Kidney (tissue), 14 donors: ENCODE measurements around the gene CFAP44. TPM values are rescaled to one million over a fixed set of nuclear protein-coding genes. Genes with fewer than 3 reads are reported as not detected.
"Not testable (repeated sequence)": the region's sequence is repeated elsewhere in the genome, so short reads cannot be mapped to it uniquely, and the experiment has no call there.

Experiments used
- DNase-seq, 5 donors: peaks; one replicate each; pipeline ENCODE4 v3.0.0-alpha.2; 2013 to 2020
- FAIRE-seq: peaks from 2 replicates; lab custom pipeline; 2012; peaks lifted over from hg19 to GRCh38; lab: Jason Lieb, UNC
- H3K27ac ChIP-seq, 2 donors: one replicate each; pipeline ENCODE4 v1.7.0; 2013; ENCODE audit warnings: low read depth in 2 of 2, low read length in 2 of 2, inconsistent platforms in 1 of 2
- H3K27me3 ChIP-seq: one replicate; pipeline ENCODE4 v1.7.1; 2013; ENCODE audit warnings: low read length, inconsistent platforms; ENCODE audit not compliant: control insufficient read depth, insufficient read depth
- H3K36me3 ChIP-seq, 3 donors: one replicate each; pipeline versions ENCODE4 v1.7.0 to v1.7.1; 2013; ENCODE audit warnings: low read length in 3 of 3, control low read depth in 1 of 3, inconsistent platforms in 1 of 3; ENCODE audit not compliant: insufficient read depth in 3 of 3, control insufficient read depth in 2 of 3
- H3K4me1 ChIP-seq, 3 donors: one replicate each; pipeline versions ENCODE4 v1.7.0 to v1.7.1; 2013; ENCODE audit warnings: low read length in 3 of 3, inconsistent platforms in 1 of 3, low read depth in 1 of 3; ENCODE audit not compliant: control insufficient read depth in 2 of 3, insufficient read depth in 2 of 3
- H3K4me3 ChIP-seq, 3 donors: one replicate each; pipeline versions ENCODE4 v1.7.0 to v1.8.1; 2013; ENCODE audit warnings: low read length in 3 of 3, control low read depth in 1 of 3, inconsistent platforms in 1 of 3
- H3K9ac ChIP-seq, 3 donors: one replicate each; pipeline versions ENCODE4 v1.7.0 to v1.7.1; 2013; ENCODE audit warnings: low read length in 3 of 3, control low read depth in 1 of 3, inconsistent platforms in 1 of 3
- H3K9me3 ChIP-seq, 3 donors: one replicate each; pipeline versions ENCODE4 v1.7.0 to v1.7.1; 2013; ENCODE audit warnings: low read length in 3 of 3, control low read depth in 1 of 3, inconsistent platforms in 1 of 3; ENCODE audit not compliant: control insufficient read depth in 2 of 3, insufficient read depth in 1 of 3
- intact Hi-C: fragments of 100-400 bp; cut with DNase I; formaldehyde crosslinking; loops from one replicate; pipeline ENCODE4 v1.11.1; 2022
- polyA plus RNA-seq: library from polyadenylated mRNA; stranded (reverse); fragments of 350-450 nt; fragmentation: Illumina TruSeq; extraction: RNeasy Lipid Tissue Mini Kit (QIAGEN cat#74804); gene quantifications from one replicate; pipeline ENCODE4 v1.2.3, GENCODE V29; 2014; ENCODE audit warnings: low read depth, low replicate concordance; ENCODE audit not compliant: insufficient read depth
- total RNA-seq: library from RNA; stranded (reverse); fragmentation: NEBNext Ultra II Directional; extraction: Animal tissue kit (Norgen Biotek cat#: 25700); gene quantifications from one replicate; pipeline ENCODE4 v1.2.1, GENCODE V29; 2021
- TF ChIP-seq, protein P1 (sequence below): IDR thresholded peaks from 3 replicates; pipeline ENCODE4 v1.5.1; 2012; ENCODE audit warnings: mild to moderate bottlenecking, moderate library complexity, borderline replicate concordance; ENCODE audit not compliant: insufficient read depth; ENCODE audit errors: extremely low read depth
- donor health status: control.
- donor health status: control.
- donor health status: control.
- donor health status: control.
- donor health status: control.
- donor health status: DM: yes; HTN: yes; CAD: no.
- donor health status: Normal renal cell carcinoma (clear cell type).

CFAP44 gene
- total and polyA plus RNA-seq, 2 donors from 2014 or later = 2.8 to 11.0 TPM

DNA sequence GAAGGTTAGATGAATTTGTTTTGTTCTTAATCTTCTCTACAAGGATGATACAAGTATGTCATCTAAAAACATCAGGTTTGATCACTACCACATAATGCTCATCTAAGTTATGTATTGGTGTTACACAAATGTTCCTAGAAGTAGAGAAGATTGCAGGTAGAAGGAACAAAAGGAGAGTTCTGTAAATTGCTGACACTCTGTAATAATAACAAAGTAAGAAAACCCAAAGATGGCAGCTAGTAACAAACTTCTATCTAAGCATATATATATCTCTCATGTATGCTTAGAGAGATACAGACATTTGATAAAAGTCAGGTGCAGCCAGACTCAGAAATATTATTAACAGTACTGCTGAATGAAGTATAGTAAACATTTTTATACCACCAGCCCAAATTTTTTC is 20.2 kb upstream of the CFAP44 start:
- FAIRE-seq = no peak

DNA sequence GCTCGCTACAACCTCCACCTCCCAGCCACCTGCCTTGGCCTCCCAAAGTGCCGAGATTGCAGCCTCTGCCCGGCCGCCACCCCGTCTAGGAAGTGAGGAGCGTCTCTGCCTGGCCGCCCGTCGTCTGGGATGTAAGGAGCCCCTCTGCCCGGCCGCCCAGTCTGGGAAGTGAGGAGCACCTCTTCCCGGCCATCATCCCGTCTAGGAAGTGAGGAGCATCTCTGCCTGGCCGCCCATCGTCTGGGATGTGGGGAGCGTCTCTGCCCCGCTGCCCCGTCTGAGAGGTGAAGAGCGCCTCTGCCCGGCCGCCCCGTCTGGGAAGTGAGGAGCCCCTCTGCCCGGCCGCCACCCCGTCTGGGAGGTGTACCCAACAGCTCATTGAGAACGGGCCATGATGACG is 17.3 kb upstream of the CFAP44 start:
- H3K27ac ChIP-seq, H3K4me3 ChIP-seq, H3K4me1 ChIP-seq, H3K27me3 ChIP-seq, H3K9ac ChIP-seq, H3K9me3 ChIP-seq, FAIRE-seq, DNase-seq, intact Hi-C loops: not testable (repeated sequence)
- H3K36me3 ChIP-seq = peaks cover 0 to 25% (median 5%) of the 10 kb centered on the region in 3 donors

More for the DNA sequence above, 20.2 kb upstream of the CFAP44 start:
- H3K9ac ChIP-seq = no peak overlapping the region
- no peak overlapping the region for H3K27ac ChIP-seq
- DNase-seq = no peak
- H3K9me3 ChIP-seq = no peaks in the 10 kb centered on the region
- TF ChIP-seq, protein P1, sequence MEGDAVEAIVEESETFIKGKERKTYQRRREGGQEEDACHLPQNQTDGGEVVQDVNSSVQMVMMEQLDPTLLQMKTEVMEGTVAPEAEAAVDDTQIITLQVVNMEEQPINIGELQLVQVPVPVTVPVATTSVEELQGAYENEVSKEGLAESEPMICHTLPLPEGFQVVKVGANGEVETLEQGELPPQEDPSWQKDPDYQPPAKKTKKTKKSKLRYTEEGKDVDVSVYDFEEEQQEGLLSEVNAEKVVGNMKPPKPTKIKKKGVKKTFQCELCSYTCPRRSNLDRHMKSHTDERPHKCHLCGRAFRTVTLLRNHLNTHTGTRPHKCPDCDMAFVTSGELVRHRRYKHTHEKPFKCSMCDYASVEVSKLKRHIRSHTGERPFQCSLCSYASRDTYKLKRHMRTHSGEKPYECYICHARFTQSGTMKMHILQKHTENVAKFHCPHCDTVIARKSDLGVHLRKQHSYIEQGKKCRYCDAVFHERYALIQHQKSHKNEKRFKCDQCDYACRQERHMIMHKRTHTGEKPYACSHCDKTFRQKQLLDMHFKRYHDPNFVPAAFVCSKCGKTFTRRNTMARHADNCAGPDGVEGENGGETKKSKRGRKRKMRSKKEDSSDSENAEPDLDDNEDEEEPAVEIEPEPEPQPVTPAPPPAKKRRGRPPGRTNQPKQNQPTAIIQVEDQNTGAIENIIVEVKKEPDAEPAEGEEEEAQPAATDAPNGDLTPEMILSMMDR = no peak
- no peaks in the 10 kb centered on the region for H3K4me1 ChIP-seq
- H3K27me3 ChIP-seq = no peaks in the 10 kb centered on the region
- H3K36me3 ChIP-seq = peaks cover 2 to 30% (median 7%) of the 10 kb centered on the region in 3 donors
- H3K4me3 ChIP-seq = no peak overlapping the region
- intact Hi-C loops = no loop called here

DNA sequence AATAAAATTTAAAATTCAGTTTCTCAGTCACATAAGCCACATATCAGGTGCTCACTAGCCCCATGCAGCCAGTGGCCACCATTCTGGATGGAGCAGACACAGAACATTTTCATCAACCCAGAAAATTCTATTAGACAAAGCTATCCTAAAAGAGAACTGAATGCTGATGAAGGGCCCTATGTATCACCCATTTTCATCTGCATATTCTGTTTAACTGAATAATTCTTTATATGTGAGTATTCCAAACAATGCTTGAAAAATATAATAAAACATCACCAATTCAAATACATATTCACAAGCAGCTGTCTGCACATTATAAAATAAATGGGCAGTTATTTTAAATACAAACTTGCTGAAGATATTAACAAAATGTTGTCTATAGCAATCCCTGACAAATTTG is 14.2 kb upstream of the CFAP44 start:
- intact Hi-C loops = no loop called here
- Histone ChIP-seq H3K27ac (no peak overlapping the region), H3K4me3 (no peak overlapping the region), H3K36me3 (peaks cover 0 to 12% (median 4%) of the 10 kb centered on the region in 3 donors), H3K27me3 (no peaks in the 10 kb centered on the region), H3K9ac (no peak overlapping the region), H3K9me3 (no peaks in the 10 kb centered on the region), H3K4me1 (no peaks in the 10 kb centered on the region)
- FAIRE-seq (no peak), DNase-seq (no peak)
- TF ChIP-seq, protein P1 = no peak

DNA sequence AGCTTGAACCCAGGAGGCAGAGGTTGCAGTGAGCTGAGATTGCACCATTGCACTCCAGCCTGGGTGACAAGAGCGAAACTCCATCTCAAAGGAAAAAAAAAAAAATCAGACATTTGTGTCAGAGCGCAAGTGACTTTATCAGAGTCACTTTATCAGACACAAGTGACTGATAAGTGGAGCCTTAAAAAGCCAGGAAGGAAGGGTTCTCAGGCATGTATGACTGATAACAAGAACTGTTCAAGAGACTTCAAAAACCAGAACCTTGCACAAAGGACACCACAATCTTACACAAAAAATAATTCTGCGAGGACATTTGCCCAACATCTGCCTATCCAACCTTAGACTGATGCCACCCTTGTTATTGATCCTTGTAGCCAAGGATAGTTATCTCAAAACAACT is 13.3 kb upstream of the CFAP44 start:
- Histone ChIP-seq H3K36me3 (peaks cover 0 to 4% (median 0%) of the 10 kb centered on the region in 3 donors), H3K27ac (no peak overlapping the region), H3K4me3 (no peak overlapping the region), H3K9ac (no peak overlapping the region), H3K9me3 (no peaks in the 10 kb centered on the region), H3K4me1 (no peaks in the 10 kb centered on the region), H3K27me3 (no peaks in the 10 kb centered on the region)
- FAIRE-seq (no peak), DNase-seq (no peak)
- TF ChIP-seq, protein P1 = no peak
- intact Hi-C loops = no loop called here
